BE2C (cell line): ENCODE data around the gene CPVL.

Source experiments
- DNase-seq: peaks from one replicate; pipeline ENCODE4 v3.0.0-alpha.2; 2020
- H3K27me3 ChIP-seq: fragments of 250-450 bp; sonication (Bioruptor Pico); 2 replicates; pipeline ENCODE4 v1.5.1; 2020; ENCODE audit warnings: mild to moderate bottlenecking
- H3K36me3 ChIP-seq: fragments of 250-450 bp; sonication (Bioruptor Pico); 2 replicates; pipeline ENCODE4 v1.5.1; 2020; ENCODE audit warnings: mild to moderate bottlenecking
- H3K4me1 ChIP-seq: fragments of 250-450 bp; sonication (Bioruptor Pico); 2 replicates; pipeline ENCODE4 v1.5.1; 2020
- H3K4me3 ChIP-seq: 2 replicates; pipeline ENCODE4 v1.5.1; 2011; ENCODE audit warnings: low read depth, low read length
- H3K9me3 ChIP-seq: fragments of 250-450 bp; sonication (Bioruptor Pico); 2 replicates; pipeline ENCODE4 v1.5.1; 2020
- CTCF ChIP-seq: IDR thresholded peaks from 2 replicates; pipeline ENCODE4 v1.5.1; 2012; ENCODE audit warnings: mild to moderate bottlenecking, low read depth, low read length

Gene CPVL

GRCh38 chr7:29161231-29161630 lies 14.9 kb upstream of the CPVL start:
- Histone ChIP-seq H3K36me3 (no peaks in the 10 kb centered on the region), H3K4me3 (no peak overlapping the region), H3K4me1 (no peaks in the 10 kb centered on the region), H3K9me3 (no peaks in the 10 kb centered on the region; the same call in 1 of the 2 replicates), H3K27me3 (no peaks in the 10 kb centered on the region)
- DNase-seq: no peak
- TF ChIP-seq CTCF: no peak

GRCh38 chr7:29160080-29160479 lies 13.7 kb upstream of the CPVL start:
- TF ChIP-seq CTCF: no peak
- DNase-seq: no peak

GRCh38 chr7:29158795-29159423 lies 12.6 kb upstream of the CPVL start:
- no peak for DNase-seq
- Histone ChIP-seq H3K4me3 (no peak overlapping the region), H3K9me3 (no peaks in the 10 kb centered on the region)

More at GRCh38 chr7:29160080-29160479, 13.7 kb upstream of the CPVL start:
- Histone ChIP-seq H3K36me3 (no peaks in the 10 kb centered on the region), H3K4me3 (no peak overlapping the region), H3K4me1 (no peaks in the 10 kb centered on the region), H3K27me3 (no peaks in the 10 kb centered on the region), H3K9me3 (no peaks in the 10 kb centered on the region)

GRCh38 chr7:29156907-29157452 lies 10.6 kb upstream of the CPVL start:
- no peak for TF ChIP-seq CTCF
- DNase-seq: no peak
- Histone ChIP-seq H3K4me1 (no peaks in the 10 kb centered on the region), H3K4me3 (no peak overlapping the region), H3K27me3 (no peaks in the 10 kb centered on the region), H3K9me3 (no peaks in the 10 kb centered on the region), H3K36me3 (no peaks in the 10 kb centered on the region)

More at GRCh38 chr7:29158795-29159423, 12.6 kb upstream of the CPVL start:
- no peaks in the 10 kb centered on the region for H3K27me3 ChIP-seq
- no peaks in the 10 kb centered on the region for H3K36me3 ChIP-seq
- TF ChIP-seq CTCF: no peak
- H3K4me1 ChIP-seq: no peaks in the 10 kb centered on the region

- no peaks in the 10 kb centered on the region for H3K9me3 ChIP-seq
- no peak overlapping the region for H3K4me3 ChIP-seq
- TF ChIP-seq CTCF: no peak
- no peaks in the 10 kb centered on the region for H3K36me3 ChIP-seq
- no peaks in the 10 kb centered on the region for H3K4me1 ChIP-seq
- no peak for DNase-seq
- H3K27me3 ChIP-seq: no peaks in the 10 kb centered on the region
These were observed 7.7 kb upstream of the CPVL start for GRCh38 chr7:29154076-29154475.

DNA sequence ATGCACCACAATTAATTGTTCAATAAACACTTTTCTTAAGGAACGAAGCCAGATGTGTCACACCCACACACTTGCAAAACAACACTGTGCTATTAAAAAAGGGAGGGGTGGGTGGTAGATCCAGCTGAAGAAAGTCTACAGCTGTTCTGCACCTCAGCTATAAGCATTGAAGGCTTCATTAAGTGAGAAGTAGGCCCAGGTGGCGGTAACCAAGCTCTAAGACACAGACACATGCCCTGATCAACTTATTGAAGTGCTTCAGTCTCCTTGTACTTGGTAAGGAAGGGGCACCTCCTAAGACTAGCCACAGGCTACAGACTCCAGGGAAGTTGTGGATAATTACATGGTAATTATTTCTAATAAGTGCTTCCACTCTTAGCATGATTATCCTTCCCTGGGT lies 4.5 kb upstream of the CPVL start:
- H3K9me3 ChIP-seq: no peaks in the 10 kb centered on the region
- peaks cover 16% of the 10 kb centered on the region for H3K27me3 ChIP-seq
- no peak for DNase-seq
- H3K36me3 ChIP-seq: no peaks in the 10 kb centered on the region
- no peak for TF ChIP-seq CTCF
- no peak overlapping the region for H3K4me3 ChIP-seq
- no peaks in the 10 kb centered on the region for H3K4me1 ChIP-seq
